Measurements from ENCODE around the gene RALGPS1.

The RALGPS1 gene

DNA sequence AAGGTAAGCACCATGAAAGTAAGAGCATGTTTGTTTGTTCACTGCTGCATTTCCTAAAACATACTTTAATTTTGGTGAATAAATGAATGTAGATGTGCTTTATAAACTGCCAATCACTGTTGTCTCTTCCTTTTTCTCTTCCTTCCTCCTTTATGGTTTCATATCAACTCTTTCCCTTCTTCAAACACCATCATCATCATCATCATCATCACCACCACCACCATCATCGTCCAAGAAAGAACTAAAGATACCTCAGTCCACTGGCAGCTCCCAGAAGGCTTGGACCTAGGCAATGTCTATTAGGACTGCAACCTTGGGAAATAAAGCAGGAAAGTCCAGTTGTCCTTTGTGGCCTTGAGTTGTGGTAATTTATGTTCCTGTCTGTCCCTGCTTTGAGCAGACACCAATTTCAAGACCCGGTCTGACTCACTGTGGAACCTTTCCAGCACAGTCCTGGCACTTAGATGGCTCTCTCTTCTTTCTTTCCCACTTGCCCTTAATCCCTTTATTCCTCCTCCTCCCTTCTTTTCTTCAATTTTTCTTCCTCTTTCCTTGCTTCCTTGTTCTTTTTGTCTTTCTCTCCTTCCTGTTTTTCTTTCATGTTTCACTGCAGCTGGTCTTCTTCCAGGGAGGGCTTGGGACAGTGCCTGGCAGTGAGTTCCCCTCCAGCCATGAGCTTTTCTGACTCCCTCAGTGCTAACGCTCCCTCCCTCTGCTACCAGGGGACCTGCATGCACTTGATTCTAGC is 108.5 kb downstream of the RALGPS1 start:
- no peak for DNase-seq (ENCODE audit: low read depth)

DNA sequence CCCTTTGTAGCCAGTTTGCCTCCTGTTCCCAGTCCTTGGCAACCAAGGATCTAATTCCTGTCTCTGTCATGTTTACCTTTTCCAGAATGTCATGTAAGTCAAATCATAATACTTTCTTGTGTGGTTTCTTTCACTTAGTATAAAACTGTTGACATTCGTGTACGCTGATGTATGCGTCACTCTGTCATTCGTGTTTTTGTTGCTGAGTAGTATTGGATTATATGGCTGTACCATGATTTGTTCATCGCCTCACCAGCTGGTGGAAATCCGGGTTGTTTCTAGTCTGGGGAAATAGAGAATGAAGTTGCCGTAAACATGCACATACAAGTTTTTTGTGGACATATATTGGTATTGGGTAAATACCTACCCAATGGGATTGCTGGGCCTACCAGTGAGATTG is 110.5 kb downstream of the RALGPS1 start:
- no peak for DNase-seq (ENCODE audit: low read depth)

DNA sequence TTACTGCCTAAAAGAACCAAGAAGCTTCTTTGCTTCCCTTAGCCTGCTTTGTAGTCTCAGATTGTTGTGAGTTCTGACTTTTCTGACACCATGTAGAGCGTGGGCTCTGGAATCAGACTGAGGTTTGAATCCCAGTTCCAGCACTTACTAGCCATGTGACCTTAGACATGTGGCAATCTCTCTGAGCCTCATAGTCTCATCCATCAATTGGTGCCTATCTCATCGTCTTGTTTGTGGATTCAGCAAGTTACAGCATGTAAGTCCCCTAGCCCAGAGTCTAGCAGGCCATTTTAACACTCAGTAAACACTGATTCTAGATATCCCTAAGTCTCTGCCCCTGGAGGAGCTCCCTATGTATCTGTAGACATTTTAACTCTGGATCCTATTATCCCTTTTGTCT is 113.1 kb downstream of the RALGPS1 start:
- no peak for DNase-seq (ENCODE audit: low read depth)

DNA sequence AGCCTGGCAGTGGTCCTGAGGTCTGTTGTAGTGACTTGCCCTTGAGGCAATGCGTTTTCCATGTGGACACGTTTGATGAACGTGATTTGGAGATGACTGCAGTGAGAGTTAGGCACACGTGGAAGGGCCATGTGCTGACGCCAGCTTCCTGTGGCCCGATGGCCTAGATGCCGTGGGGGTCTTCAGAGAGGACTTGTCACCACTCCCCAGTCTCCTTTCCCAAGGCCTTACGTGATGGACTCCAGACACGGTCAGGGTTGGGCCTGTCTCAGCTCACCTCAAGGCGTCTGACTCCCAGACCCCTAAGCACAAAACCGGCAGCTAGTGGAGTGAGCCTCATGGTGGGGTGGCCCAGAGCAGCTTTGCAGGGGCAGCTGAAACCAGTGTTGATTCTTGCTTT is 115.0 kb downstream of the RALGPS1 start:
- DNase-seq (ENCODE audit: low read depth), result no peak

DNA sequence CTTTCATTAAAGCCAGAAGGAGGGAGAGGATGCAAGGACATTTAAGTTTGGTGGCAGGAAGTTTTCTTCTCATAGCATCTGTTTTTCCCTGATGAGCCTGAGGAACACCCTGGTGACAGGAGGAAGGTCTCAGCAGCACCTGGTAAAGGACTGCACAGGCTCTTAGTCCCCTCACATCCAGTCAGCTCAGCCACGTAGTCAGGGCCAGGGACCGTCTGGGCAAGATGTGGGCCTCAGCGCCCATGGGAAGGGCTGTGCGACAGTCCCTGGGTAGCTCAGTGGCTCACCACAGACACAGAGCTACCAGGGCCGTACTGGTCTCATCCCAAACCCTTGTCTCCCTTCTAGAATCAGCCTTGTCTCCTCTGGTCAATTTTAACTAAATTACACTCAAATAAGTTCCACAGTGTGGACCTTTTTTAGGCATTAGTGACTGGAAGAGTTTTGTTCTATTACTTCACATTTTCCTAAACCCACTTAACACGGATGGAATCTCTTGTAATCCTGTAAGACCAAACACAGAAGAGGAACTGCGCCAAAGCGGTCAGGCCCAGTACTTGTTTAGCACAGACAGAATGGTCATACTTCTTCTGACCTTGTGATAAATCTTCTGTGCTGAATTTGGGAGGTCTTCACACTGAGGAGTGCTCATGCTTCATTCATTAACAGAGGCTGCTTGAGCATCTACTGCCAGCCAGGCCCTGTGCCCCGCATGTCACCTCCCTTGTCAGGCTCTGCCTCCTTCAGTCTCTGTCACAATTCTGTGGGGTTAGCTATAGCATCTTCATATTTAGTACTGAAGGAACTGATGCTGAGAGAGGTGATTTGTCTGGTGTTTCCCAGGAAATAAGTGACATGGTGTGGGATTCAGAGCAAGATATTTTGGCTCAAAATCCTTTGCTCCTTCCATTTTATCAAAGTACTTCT is 116.5 kb downstream of the RALGPS1 start:
- DNase-seq (ENCODE audit: low read depth), result no peak

DNA sequence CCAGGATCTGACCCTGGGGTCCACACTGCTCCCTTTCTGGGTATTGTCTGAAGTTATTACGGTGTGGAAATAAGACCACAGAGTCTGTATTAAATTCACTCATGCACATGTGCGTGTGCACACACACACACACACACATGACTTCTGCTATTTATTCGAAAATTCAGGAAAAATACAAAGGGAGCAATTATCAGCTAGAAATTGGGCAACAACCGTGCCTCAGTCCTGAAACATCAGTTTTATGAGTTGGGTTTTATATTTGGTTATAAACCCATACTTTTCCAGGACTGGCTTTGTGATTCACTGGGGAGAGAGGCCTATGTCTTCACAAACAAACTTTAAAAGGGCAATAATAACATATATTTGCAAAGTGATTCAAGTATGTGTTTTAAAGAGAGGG is 117.7 kb downstream of the RALGPS1 start:
- DNase-seq (ENCODE audit: low read depth), result no peak

DNA sequence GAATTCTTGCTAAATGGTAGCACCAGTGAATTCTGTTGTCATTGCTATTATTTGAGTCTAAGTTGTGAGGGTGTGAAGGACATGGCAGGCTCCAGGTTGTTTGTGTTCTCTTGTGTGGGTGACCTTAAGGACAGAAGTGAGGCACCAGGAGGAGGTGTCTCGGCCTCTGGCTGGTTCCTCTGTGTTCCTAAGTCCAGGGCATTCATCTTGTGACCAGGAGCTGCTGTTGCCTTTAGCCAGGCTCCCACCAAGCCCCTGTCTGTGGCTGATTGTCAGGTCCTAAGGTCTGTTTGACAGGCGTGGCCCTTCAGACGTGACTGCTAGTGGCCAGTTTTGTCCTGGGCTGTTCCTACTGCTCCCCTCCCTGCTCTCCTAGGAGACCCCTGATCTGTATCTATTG is 118.5 kb downstream of the RALGPS1 start:
- no peak for DNase-seq (ENCODE audit: low read depth)

DNA sequence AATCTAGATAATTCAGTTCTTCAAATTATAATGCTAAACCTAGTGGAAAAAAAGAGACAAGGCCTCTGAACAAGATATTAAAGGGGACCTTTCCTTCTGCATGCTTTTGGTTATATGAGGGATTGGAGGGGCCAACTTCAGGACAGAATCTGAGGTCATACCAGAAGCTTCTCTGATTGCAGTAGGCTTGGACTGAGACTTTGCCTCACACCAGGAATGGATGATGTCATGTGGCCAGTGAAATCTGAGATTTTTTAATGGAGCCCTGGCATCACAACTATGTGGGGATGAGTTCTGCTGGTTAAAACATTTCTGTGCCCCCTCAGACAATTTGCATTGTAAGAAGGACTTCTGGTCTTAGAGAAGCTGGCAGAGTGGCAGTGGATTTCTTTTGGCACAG is 119.2 kb downstream of the RALGPS1 start:
- no peak for DNase-seq (ENCODE audit: low read depth)

DNA sequence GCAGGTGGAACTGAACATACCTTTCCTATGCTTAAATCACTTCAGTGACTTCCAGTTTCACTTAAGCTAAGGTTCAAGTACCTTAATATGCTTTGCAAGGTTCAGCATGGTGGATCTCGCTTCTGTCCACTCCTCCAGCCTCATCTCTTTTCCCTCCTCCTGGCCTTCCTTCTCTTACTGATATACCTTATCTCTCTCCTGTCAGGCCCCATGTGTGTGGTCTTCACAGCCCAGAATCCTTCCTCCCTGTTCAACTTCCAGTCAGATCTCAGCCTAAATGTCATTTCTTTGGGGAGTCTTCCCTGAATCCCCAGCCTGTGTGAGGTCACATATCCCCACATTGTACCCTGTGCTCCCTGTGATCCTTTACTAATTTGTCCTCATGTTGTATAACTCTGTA is 120.1 kb downstream of the RALGPS1 start:
- DNase-seq (ENCODE audit: low read depth), result no peak

DNA sequence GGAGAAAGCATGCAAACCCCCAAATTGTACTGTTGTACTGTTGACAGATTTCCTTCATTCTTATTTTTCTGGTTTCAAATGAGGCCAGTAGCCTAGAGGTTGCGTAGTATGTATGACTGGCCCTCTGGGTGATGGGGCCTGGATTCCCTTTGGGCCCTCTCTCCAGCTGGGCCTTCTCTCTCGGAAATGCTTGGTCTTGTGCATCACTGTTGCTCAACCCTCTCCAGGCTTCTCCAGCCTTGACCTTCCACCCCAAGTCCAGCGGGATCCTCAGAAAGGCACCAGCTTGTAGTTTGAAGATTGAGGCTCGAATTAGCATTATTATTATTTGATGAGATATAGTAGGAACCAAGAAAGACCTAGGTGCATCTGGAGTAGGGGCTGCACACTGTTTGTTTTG is 120.8 kb downstream of the RALGPS1 start:
- no peak for DNase-seq (ENCODE audit: low read depth)

DNA sequence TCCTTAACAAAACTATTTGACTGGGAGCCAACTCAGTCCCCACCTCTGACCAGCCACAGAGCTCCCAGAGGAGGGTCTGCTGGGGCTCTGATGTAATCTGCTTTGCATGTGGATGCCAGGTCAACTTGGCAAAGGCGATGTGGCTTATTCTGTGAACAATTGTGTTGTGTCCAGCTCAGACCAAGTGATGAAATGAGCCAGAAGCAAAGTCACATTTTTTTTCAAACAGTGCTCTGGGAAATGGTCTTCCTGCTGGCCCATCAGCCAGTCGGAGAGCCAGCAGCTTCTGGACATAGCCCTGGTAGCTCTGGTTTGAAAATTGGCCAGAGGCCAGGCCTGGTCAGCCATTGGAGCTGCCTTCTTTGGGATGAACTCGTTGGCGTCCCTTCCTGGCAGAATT is 121.4 kb downstream of the RALGPS1 start:
- no peak for DNase-seq (ENCODE audit: low read depth)

DNA sequence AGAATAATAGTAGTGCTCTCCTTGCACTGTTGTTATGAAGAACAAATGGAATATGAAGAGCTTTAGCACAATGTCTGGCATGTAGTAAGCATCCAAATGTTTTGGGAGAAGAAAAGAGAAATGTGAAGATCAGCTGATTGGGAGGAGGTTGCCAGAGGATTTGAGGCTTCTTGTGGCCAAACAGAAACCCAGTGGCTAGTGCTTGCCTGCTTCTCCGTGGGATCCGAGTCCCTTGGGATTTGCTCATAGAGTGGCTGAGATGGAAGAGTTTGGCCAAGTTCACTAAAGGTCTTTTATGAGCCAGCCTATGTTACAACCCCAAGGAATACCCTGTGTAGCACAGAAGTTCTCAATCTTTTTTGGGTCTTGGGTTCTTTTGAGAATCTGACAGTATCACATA is 121.9 kb downstream of the RALGPS1 start:
- no peak for DNase-seq (ENCODE audit: low read depth)

DNA sequence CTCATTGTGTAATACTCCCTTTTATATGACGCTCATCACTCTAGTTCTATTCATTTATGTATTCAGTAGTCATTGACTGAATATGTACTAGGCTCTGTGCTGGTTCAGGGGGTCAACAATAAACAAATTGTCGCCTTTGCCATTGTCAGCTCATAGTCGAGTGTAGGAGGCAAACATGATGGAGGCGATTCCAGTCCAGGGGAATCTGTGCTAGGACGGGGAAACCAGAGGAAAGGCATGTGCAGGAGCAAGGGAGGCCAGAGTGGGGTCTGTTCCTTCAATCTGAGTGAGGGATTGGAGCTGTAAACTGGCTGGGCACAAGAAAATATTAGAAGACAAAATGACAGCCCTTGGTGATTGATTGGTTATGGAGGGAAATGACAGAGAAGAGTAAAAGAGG is 123.9 kb downstream of the RALGPS1 start:
- DNase-seq (ENCODE audit: low read depth), result no peak

DNA sequence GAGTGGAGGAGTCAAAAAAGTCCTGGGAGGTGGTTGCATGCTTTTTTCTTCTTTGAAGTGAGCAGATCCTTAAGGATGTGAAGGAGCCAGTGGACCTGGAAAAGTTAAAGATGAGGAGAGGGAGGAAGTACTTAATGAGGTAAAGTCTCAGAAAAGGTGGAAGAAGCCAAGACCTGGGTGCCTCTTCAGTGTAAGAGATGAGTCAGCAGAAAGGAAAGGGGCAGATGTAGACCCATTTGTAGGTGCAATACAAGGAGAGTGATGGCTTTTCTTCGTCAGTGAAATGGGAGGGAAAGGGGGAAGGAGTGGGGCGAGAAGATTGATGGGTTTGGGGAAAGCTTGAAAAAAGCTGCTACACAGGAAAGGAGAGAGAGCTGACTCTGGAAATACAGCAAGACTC is 124.9 kb downstream of the RALGPS1 start:
- DNase-seq (ENCODE audit: low read depth), result no peak

DNA sequence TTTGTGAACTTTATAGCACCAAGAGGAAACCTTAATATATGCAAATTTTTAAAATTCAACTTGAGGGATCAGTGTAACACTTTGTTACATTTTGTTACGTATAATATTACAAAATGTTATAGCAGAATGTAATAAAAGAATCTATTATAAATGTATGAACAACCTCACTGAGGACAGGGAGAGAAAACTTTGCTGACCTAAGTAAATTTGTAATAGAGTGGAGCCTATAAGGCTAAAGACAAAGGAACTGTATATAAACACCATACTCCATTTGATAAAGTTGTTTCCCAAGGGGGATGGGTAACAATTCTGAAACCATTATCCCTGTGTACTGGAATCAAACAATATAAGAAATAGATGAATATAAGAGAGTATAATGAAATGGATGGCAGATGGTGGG is 130.6 kb downstream of the RALGPS1 start:
- no peak for DNase-seq (ENCODE audit: low read depth)

DNA sequence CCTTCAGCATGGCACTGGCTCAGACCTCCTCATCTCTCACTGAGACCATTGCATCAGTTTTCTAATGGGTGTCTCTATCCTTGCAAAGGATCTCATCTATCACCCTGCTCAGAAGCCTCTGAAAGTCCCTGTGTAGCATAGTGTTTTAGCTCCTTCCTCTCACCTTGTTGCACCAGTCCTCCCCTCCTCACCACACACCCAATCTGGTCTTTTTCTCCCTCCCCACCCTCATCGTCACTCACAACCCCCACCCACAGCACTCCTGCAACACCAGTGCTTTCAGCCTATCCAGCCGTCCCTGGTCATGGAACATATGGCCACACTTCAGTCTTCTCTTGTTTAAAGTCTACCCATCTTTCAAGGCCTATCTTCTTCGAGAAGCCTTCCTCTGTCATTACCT is 133.4 kb downstream of the RALGPS1 start:
- no peak for DNase-seq (ENCODE audit: low read depth)

DNA sequence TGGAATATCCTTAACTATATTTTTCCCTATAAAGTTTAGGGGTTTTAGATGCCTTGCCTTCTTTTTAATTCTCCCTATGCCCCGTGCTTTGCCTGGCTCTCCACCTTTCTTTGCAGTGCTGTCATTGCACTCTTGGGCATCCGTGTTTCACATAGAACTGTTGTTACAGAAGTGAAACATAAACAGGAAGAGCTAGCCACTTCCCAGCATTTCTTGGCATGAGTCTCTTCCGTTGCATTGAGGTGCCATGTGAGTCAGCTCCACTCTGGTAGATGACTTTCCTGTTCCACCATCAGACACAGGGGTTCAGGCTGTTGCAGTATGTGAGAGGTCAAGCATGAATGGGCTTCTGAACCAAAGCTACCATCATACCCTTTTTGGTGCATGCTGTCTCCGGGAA is 134.5 kb downstream of the RALGPS1 start:
- DNase-seq (ENCODE audit: low read depth), result no peak

DNA sequence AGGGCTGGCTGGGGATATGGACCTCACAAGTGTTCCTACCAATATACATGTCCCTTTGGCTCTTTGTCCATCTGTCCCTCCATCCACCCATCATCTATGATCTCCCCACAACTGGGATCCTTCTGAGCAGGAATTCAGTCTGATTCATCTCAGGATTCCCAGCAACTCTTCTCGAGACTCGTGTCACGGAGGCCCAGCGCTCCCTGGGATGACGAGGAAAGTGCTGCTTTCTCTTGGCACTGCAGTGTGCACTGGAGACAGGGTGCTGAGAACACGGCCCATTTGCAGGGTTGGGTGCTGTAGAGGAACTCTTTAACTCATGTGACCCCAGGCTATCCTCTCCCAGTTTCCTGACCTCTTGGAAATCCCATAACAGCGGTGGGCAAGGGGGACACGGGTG is 135.0 kb downstream of the RALGPS1 start:
- DNase-seq (ENCODE audit: low read depth), result no peak

DNA sequence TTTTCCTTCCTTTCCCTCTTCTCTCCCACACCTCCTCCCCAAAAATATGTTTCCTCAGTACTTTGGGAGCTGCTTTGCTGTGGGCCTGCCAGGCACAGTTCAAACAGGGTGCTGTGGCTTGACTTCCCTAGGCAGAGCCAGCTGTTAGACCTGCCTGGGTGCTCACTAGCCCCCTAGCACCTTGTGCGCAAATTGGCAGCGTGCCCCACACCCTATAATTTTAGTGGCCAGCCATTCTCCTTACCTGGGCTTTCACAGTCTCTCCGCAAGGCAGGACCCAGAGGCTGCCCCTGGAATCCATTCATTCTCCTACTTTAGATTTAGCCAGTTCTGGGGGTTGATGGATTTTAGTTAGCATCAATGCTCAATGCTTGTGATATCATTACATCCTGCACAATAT is 135.6 kb downstream of the RALGPS1 start:
- DNase-seq (ENCODE audit: low read depth), result no peak

DNA sequence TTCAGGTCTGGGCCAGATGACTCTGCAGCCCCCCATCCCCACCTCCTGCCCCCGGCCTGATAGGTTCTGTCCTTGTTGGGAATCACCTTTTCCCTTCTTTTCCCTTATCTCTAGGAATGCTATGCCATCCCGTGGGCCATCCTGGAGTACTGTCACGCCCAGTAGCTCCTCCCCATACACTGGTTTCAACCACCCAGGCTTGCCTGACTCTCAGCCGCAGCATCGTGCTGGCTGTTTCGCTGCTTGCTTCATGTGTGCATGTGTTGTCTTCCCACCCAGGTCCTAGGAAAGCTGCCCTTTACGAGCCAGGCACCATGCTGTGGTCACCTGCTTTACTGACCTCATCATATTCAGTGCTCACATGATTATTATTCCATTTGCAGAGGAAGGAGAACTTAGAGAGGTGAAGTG is 136.0 kb downstream of the RALGPS1 start:
- no peak for DNase-seq (ENCODE audit: low read depth)

DNA sequence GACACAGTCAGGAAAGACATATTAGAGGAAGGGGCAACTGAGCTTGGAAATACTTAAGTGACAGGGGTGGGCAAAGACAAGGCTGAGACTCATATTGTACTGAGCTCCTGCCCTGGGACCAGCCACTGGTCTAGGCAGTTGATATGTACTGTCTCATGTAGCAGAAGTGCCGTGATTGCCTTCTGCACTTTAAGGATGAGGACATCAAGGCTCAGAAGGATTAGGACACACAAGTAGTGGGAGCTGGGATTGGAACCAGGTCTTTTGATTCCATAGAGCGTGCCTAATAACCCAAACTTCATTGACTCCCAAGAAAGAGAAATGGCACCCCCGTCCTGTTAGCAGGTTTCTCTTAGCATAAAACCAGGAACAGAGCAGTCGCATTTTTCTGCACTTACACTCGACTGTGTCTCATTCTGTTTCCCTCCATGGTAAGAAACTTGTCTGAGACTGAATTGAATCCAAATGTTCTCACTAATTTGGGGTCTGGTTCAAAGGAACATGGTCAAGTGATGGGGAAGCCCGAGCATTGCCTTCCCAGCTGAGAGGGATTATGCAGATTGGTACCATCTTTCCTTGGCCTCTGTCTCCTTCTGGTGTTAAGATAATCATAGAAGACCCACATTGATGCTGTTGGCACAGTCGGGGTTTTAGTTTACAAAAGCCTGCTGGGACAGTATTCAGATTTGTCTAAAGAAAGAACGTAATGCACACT is 137.5 kb downstream of the RALGPS1 start:
- no peak for DNase-seq (ENCODE audit: low read depth)

DNA sequence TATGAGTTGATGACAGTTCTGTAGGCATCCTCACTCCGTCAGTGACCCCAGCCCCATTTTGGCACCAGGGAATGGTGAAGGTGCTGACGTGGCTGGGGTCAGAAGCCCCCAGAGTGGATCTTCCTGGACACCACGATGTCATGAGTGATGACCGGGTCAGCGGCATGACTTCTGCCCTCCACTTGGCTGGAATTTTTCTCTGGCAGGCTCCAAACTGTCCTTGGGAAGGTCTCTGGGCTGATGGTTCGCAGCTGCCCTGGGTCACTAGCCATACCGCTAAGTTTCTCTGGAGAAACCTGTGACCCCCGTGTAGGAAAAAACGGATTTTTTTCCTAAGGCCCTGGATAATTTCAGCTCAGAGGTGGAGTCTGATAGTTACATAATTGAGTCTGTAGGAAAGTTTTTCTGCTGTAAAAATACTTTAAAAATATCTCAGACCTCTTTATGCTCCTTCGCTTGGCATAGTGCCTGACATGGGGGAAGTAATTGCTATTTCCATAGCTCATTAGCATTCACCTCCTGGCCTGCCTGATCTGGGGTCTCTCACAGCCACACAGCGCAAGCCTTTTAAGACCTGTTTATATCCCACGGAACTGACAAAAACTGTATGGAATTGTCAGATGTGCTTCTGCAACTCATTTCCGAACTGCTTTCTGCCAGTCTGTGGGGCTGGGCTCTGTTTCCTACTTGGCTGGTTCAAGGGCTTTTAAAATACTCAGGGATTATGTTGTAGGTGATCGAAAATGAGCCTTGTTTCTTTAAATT is 138.7 kb downstream of the RALGPS1 start:
- no peak for DNase-seq (ENCODE audit: low read depth)
